Fibroblast of mammary gland (primary cell): ENCODE results near the gene FBN1.
A peak's percentile ranks its signal among the peaks of the same experiment; 100 is the strongest.

Source experiments
- DNase-seq: peaks from one replicate; pipeline ENCODE4 v3.0.0-alpha.2; 2010; ENCODE audit warnings: low read depth
- H3K4me3 ChIP-seq: 2 replicates; pipeline ENCODE4 v1.5.1; 2011; ENCODE audit warnings: low read depth, mild to moderate bottlenecking, low read length, moderate library complexity; ENCODE audit not compliant: control insufficient read depth
- TF ChIP-seq, protein P1 (sequence below): conservative IDR thresholded peaks from 2 replicates; pipeline ENCODE4 v1.5.1; 2011; ENCODE audit warnings: low read depth, low read length, inconsistent platforms; ENCODE audit not compliant: control insufficient read depth, insufficient read depth

Gene FBN1

DNA sequence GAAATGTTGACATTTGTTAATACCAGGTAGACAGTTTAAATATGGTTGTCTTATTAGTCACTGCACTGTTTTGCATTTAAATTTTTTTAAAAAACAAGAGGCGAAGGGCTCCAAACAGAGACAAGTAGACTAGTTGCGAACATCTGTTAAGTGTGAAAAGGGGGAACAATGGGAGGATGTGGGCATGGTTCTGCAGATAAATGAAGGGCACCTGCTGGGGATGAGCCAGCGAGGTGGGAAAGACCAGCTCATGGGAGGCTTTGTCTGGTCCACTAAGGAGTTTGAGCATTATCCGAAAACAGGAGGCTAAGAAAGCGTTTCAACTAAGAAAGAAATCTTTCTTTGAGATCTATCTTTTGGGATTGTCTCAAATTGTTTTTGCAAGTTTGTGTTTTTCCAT lies 72.7 kb downstream of the FBN1 start:
- no peak overlapping the region for H3K4me3 ChIP-seq
- TF ChIP-seq, protein P1, sequence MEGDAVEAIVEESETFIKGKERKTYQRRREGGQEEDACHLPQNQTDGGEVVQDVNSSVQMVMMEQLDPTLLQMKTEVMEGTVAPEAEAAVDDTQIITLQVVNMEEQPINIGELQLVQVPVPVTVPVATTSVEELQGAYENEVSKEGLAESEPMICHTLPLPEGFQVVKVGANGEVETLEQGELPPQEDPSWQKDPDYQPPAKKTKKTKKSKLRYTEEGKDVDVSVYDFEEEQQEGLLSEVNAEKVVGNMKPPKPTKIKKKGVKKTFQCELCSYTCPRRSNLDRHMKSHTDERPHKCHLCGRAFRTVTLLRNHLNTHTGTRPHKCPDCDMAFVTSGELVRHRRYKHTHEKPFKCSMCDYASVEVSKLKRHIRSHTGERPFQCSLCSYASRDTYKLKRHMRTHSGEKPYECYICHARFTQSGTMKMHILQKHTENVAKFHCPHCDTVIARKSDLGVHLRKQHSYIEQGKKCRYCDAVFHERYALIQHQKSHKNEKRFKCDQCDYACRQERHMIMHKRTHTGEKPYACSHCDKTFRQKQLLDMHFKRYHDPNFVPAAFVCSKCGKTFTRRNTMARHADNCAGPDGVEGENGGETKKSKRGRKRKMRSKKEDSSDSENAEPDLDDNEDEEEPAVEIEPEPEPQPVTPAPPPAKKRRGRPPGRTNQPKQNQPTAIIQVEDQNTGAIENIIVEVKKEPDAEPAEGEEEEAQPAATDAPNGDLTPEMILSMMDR = no peak
- no peak for DNase-seq

DNA sequence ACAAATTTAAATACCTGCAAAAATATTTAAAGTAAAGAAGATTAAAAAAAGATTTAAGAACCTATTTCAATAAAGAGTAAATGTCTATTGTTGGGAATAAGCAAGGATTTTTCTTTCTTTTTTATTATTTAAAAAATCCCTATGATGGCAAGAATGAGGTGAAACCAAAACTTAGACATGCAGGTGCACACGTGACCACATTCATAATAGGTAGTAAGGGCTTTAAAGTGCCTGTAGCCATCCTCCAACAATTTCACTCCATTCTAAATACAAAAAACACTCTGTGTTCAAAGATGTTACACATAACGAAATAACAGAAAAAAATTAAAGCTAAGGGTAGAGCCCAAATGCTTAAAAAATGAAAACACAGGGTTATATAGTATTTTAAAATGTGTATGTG lies 74.0 kb downstream of the FBN1 start:
- DNase-seq = no peak
- TF ChIP-seq, protein P1 = no peak
- no peak overlapping the region for H3K4me3 ChIP-seq

DNA sequence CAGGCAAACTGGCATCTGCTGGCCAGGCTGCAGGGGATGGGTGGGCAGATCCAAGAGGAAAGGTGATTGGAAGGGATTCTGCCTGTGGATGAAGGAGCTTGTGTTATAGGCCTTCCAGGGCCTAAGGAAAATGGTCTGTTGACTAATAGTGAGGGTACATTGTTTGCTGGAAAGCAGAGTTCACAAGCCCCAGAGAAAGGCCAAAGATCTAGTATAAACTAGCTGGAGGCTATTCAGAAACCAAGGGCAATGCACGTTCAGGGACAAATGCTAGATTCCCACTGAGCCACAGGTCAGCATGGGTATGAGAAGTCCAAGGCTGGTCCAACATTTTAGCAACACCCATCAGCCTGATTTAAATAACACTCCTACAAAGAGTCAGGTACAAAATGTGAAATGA lies 74.7 kb downstream of the FBN1 start:
- no peak for DNase-seq
- TF ChIP-seq, protein P1 = no peak
- no peak overlapping the region for H3K4me3 ChIP-seq

DNA sequence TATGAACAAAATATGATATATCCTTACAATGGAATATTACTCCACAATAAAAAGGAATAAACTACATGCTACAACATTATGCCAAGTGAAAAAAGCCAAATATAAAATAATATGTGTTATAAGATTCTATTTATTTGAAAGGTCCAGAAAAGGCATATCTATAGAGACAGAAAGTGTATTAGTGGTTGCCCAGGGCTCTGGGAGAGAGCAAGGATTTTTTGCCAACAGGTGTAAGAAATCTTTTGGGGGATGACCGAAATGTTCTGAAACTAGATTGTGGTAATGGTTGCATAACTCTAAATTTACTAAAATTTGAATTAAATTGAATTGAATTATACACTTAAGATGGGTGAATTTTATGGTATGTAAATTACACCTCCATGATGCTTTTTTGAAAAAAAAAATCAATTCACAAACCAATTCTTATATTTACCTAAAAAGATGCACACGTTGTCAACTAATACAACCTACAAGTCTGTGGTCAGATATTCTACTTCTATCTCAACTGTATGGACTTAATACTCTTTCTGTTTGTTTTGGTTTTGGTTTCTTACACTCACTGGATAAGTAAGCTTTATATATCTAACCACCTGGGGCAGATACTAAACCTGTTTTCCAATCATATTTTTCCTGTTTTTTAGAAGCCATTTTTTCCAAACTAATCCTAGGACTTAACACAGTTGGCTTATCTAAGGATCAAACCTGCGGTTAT lies 75.8 kb downstream of the FBN1 start:
- no peak for DNase-seq
- TF ChIP-seq, protein P1 = no peak
- no peak overlapping the region for H3K4me3 ChIP-seq

DNA sequence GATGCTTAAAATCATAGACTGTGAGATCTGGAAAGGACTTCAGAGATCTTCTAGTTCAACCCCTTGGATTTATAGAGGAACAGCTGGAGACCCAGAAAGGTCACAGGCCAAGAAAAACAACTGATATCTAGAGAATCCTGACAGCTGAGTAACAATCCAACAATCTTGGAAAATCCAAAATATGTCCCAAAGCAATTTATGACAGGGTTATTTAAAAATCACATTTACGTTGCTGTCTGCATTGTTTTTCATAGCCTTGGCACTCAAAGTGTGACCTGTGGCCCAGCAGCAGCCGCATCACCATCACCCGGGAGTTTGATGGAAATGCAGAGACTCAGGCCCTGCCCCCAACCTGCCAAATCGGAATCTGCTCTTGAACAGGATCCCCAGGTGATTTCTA lies 78.8 kb downstream of the FBN1 start:
- TF ChIP-seq, protein P1 = no peak
- DNase-seq = peak; percentile 88
- H3K4me3 ChIP-seq = no peak overlapping the region

DNA sequence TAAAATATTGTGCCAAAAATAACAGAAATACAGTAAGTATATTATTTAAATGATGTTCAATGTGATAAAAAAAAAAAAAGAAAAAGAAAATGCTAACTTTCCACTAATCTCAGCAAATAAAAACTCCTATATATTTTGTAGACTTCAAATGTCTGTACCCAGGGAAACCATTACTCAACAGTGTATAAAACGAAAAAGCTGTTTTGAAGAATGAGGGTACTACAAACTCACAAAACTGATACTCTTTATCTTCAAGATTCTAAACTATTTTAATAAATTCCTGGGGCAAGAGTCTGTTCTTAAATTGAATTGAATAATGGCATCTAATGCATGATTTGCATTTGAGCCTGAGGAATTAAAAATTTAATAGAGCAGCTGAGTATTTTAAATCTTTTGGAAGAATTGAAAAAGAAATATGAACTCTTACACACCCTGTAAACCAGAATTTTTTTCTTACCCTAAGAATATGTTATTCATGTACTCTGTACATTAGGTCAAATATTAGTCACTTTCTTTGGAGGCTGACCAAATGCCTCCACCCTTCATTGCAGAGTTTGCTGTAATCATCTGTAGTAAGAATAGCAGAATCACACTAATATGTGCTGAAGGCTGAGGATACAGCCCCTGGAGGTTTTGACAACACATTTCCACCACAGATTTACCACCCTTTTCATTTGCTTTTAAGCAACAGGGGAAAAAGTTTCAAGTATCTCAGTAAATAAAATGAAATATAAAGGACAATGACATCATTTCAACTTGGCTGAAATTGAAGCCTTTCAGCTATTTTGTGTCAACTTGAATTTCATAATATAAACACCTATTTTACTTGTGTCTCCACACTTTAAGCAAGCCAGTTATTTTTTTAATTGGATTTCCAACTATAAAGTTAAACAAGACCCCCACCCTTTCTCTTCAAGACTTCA lies 79.7 kb downstream of the FBN1 start:
- H3K4me3 ChIP-seq = no peak overlapping the region
- TF ChIP-seq, protein P1 = peak; percentile 25
- peak; percentile 98 for DNase-seq
